ENCODE data around the gene RET.

RET gene

DNA sequence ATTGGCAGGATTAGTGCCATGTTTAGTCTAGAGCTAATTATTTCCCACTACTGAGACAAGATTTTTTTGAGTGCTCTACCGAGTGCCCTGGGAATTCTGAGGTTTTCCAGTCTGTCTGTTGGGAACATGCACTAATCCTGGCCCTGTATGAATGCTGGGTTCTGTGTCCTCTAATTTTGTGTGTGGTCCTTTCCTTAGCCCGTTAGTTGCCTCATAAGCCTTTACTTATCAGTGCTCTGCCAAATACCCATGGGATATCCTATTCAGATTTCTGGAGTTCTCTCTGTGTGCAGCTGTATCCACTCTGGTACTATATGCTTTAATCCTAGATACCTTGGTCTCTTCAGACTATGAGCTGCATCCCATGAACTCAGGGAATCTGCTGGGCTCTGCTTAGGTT lies 74.5 kb downstream of the RET start:
- no peak overlapping the region for H3K27ac ChIP-seq
- DNase-seq (ENCODE audit: low spot score), result no peak
- ChIA-PET CTCF (no interaction called here), POLR2A (ENCODE audit: low non-redundant PET) (no interaction called here)
- TF ChIP-seq, protein P1, sequence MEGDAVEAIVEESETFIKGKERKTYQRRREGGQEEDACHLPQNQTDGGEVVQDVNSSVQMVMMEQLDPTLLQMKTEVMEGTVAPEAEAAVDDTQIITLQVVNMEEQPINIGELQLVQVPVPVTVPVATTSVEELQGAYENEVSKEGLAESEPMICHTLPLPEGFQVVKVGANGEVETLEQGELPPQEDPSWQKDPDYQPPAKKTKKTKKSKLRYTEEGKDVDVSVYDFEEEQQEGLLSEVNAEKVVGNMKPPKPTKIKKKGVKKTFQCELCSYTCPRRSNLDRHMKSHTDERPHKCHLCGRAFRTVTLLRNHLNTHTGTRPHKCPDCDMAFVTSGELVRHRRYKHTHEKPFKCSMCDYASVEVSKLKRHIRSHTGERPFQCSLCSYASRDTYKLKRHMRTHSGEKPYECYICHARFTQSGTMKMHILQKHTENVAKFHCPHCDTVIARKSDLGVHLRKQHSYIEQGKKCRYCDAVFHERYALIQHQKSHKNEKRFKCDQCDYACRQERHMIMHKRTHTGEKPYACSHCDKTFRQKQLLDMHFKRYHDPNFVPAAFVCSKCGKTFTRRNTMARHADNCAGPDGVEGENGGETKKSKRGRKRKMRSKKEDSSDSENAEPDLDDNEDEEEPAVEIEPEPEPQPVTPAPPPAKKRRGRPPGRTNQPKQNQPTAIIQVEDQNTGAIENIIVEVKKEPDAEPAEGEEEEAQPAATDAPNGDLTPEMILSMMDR (conservative IDR thresholded peaks at IDR 0.05; ENCODE audit: low read depth), result no peak

DNA sequence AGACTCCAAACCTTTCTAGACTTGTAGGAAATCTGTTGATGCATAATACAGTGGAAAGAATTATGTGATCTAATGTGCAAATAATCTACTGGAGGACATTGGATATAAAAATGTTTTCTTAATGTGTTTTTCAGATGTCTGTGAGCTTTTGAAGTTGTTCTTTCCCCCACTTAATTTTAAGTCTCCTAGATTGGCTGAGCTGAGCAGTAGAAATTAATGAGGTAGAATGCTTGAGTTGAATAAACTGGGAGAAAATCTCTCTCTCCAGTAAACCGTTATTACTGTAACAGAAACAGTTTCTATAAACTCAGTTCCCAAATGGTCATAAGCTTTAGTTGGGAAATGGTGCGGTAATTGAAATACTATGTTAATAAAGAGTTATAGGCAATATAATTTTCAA lies 77.0 kb downstream of the RET start:
- DNase-seq (ENCODE audit: low spot score), result no peak
- ChIA-PET POLR2A (ENCODE audit: low non-redundant PET) (no interaction called here), CTCF (no interaction called here)
- no peak overlapping the region for H3K27ac ChIP-seq
- TF ChIP-seq, protein P1 (conservative IDR thresholded peaks at IDR 0.05; ENCODE audit: low read depth), result no peak

DNA sequence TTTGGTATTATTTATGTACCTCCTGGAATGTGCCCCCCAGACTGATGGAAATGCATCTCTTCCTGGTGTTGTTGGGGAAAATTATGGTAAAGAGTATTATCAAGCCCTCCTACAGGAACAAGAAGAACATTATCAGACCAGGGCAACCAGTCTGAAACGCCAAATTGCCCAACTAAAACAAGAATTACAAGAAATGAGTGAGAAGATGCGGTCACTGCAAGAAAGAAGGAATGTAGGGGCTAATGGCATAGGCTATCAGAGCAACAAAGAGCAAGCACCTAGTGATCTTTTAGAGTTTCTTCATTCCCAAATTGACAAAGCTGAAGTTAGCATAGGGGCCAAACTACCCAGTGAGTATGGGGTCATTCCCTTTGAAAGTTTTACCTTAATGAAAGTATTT lies 78.4 kb downstream of the RET start:
- H3K27ac ChIP-seq, result no peak overlapping the region
- CTCF ChIA-PET, result interaction anchor here (0.5 kb wide), 1 partner anchor 37 kb away, joined by 3 read pairs; no protein-coding TSS in a partner anchor
- TF ChIP-seq, protein P1 (conservative IDR thresholded peaks at IDR 0.05; ENCODE audit: low read depth), result no peak
- POLR2A ChIA-PET (ENCODE audit: low non-redundant PET), result no interaction called here
- DNase-seq (ENCODE audit: low spot score), result no peak

DNA sequence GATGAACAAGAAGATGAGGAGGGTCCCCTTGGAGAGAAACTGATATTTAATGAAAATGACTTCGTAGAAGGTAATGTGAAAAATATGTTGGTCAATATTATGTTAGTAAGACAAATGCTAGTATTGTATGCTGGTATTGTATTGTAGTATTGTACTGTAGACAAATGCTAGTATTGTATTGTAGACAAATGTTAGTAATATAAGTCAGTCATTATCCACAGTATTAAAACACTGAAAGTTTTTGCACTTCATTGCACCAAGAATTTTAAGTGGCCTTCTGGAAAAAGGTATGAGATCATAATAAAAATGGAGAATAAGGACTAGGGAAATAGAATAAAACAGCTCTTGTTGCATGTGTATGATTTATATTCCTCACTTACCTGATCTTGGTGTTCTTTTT lies 78.9 kb downstream of the RET start:
- CTCF ChIA-PET, result interaction anchor here (0.7 kb wide), 1 partner anchor 144 kb away, joined by 3 read pairs; no protein-coding TSS in a partner anchor
- POLR2A ChIA-PET (ENCODE audit: low non-redundant PET), result no interaction called here
- TF ChIP-seq, protein P1 (conservative IDR thresholded peaks at IDR 0.05; ENCODE audit: low read depth), result no peak
- H3K27ac ChIP-seq, result no peak overlapping the region
- DNase-seq (ENCODE audit: low spot score), result no peak

DNA sequence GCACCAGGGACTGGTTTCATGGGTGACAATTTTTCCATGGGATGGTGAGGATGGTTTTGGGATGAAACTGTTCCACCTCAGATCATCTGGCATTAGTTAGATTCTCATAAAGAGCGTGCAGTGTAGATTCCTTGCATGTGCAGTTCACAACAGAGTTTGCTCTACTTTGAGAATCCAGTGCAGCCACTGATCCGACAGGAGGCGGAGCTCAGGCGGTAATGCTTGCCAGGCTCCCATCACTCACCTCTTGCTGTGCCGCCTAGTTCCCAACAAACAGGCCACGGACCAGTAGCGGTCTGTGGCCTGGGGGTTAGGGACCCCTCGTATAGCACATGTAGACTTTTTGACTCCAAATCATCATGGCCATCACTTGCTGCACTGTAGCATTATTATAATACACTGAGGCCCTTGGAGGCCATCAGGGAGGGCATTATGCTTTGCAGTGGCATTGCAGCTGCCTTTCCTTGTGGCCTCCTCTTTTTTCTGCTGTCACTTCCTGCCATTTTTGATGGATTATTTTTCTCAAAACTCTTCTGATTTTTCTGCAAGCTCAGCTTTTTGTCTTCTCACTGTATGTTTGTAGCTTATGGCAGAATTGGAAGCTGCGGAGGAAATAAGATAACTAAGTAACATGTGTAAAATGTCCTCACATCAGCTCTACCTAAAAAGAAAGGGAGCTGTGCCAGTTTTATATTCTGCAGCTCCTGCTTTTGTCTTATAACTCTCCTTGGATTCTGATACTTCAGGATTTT lies 79.9 kb downstream of the RET start:
- CTCF ChIA-PET, result interaction anchor here (0.9 kb wide), 1 partner anchor 46 kb away, joined by 10 read pairs; no protein-coding TSS in a partner anchor

DNA sequence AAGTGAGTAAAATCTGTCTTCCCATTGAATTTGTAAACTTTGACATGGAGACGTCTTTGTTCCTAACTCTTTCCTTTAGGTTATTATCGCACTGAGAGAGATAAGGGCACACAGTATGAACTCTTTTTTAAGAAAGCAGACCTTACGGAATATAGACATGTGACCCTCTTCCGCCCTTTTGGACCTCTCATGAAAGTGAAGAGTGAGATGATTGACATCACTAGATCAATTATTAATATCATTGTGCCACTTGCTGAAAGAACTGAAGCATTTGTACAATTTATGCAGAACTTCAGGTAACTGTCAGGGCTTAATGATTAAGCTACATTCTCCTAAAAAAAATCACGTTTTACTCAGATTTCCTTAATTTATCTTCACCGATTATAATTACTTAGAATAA lies 81.8 kb downstream of the RET start:
- ChIA-PET CTCF (no interaction called here), POLR2A (ENCODE audit: low non-redundant PET) (no interaction called here)
- no peak overlapping the region for H3K27ac ChIP-seq

More for the DNA sequence above, 79.9 kb downstream of the RET start:
- TF ChIP-seq, protein P1 (conservative IDR thresholded peaks at IDR 0.05; ENCODE audit: low read depth), result no peak
- no peak overlapping the region for H3K27ac ChIP-seq
- POLR2A ChIA-PET (ENCODE audit: low non-redundant PET), result no interaction called here
- no peak for DNase-seq (ENCODE audit: low spot score)

More for the DNA sequence above, 81.8 kb downstream of the RET start:
- no peak for DNase-seq (ENCODE audit: low spot score)
- TF ChIP-seq, protein P1 (conservative IDR thresholded peaks at IDR 0.05; ENCODE audit: low read depth), result no peak

All from RWPE1 (cell line).